Measurements from ENCODE around the gene FAM78A.

GRCh38 chr9:131214286-131214856, 61.9 kb downstream of the FAM78A start:
- no peak for TF ChIP-seq CTCF (IDR thresholded peaks at IDR 0.05; ENCODE audit: low read depth, low read length)
- no peak for TF ChIP-seq EZH2phosphoT487 (IDR thresholded peaks at IDR 0.05; ENCODE audit: low read depth)

Data from OCI-LY3 (cell line).